GM19328 (cell line): ENCODE results near the gene STX17.

ENCODE experiments used
- ATAC-seq: cut with Tn5 transposase; IDR thresholded peaks from one replicate; pipeline ENCODE4 v1.9.1; 2021; ENCODE audit warnings: mild to moderate bottlenecking, moderate library complexity; ENCODE audit not compliant: unreplicated experiment

STX17 gene

GRCh38 chr9:99905833-99906402 lies 536 bp upstream of the STX17 start:
- no peak for ATAC-seq

- no peak for ATAC-seq
These were observed 716 bp downstream of the STX17 start for GRCh38 chr9:99907208-99907532.

- ATAC-seq: no peak
These were observed 5.1 kb downstream of the STX17 start for GRCh38 chr9:99911600-99911999.

- no peak for ATAC-seq
These were observed 10.2 kb downstream of the STX17 start for GRCh38 chr9:99916650-99917049.

- no peak for ATAC-seq
These were observed 11.7 kb downstream of the STX17 start for GRCh38 chr9:99918134-99918533.

GRCh38 chr9:99919930-99920329 lies 13.5 kb downstream of the STX17 start:
- no peak for ATAC-seq

GRCh38 chr9:99921875-99922710 lies 15.6 kb downstream of the STX17 start:
- ATAC-seq: no peak

GRCh38 chr9:99922711-99923030 lies 16.2 kb downstream of the STX17 start:
- ATAC-seq: no peak

- ATAC-seq: no peak
These were observed 19.1 kb downstream of the STX17 start for GRCh38 chr9:99925541-99925940.

GRCh38 chr9:99929652-99930051 lies 23.2 kb downstream of the STX17 start:
- no peak for ATAC-seq

- ATAC-seq: no peak
These were observed 24.8 kb downstream of the STX17 start for GRCh38 chr9:99931155-99931840.

GRCh38 chr9:99936947-99937587 lies 30.6 kb downstream of the STX17 start:
- ATAC-seq: no peak

GRCh38 chr9:99947395-99947794 lies 40.9 kb downstream of the STX17 start:
- ATAC-seq: no peak

GRCh38 chr9:99948482-99948881 lies 42.0 kb downstream of the STX17 start:
- no peak for ATAC-seq

GRCh38 chr9:99948896-99949295 lies 42.4 kb downstream of the STX17 start:
- no peak for ATAC-seq

GRCh38 chr9:99953861-99954507 lies 47.5 kb downstream of the STX17 start:
- ATAC-seq: no peak

- no peak for ATAC-seq
These were observed 48.4 kb downstream of the STX17 start for GRCh38 chr9:99954819-99955218.

GRCh38 chr9:99955606-99956005 lies 49.2 kb downstream of the STX17 start:
- ATAC-seq: no peak

- no peak for ATAC-seq
These were observed 56.3 kb downstream of the STX17 start for GRCh38 chr9:99962680-99963261.

GRCh38 chr9:99964336-99964735 lies 57.9 kb downstream of the STX17 start:
- no peak for ATAC-seq

- ATAC-seq: no peak
These were observed 59.5 kb downstream of the STX17 start for GRCh38 chr9:99966001-99966400.
